NCI-H128 (cell line): Measurements from ENCODE around the gene CEACAM19.
"Not testable (repeated sequence)": the region's sequence is repeated elsewhere in the genome, so short reads cannot be mapped to it uniquely, and the experiment has no call there.

ENCODE experiments used
- DNase-seq: peaks from one replicate; lab custom pipeline; 2025; ENCODE audit not compliant: unreplicated experiment; lab: John Stamatoyannopoulos, UW

CEACAM19 gene

DNA sequence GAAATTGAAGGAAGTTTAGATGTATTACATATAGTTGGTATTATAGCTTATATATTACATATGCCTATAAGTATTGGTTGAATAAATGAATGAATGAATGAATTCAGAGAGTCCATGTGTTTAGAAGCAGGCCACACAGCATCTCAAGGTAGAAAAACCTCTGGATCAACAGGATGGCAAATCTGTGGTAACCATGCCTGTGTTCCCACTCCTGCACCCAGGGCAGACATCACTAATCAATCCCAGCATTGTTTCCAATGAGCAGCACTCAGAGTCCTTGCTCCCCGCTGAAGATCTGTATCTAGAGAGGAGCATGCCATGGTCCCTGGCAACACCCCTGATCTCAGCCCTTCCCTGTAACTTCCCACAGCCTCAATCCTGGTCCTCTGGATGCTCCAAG lies 944 bp downstream of the CEACAM19 start:
- DNase-seq: no peak

DNA sequence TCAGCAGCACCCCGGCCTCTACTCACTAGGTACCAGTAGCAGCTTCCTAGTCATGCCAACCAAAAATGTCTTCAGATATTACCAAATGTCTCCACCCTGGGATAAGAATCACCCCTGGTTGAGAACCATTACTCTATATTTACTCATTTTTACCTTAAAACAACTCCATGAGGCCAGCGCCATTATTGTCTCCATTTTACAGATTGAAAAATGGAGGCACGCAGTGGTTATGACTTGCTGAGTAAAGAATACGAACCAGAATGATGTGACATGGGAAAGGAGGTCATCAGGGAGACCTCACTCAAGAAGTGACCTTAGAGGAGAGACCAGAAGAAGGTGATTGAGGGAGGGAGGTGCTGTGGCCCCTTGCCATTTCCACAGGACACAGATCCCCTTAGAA lies 2.2 kb downstream of the CEACAM19 start:
- DNase-seq: no peak

DNA sequence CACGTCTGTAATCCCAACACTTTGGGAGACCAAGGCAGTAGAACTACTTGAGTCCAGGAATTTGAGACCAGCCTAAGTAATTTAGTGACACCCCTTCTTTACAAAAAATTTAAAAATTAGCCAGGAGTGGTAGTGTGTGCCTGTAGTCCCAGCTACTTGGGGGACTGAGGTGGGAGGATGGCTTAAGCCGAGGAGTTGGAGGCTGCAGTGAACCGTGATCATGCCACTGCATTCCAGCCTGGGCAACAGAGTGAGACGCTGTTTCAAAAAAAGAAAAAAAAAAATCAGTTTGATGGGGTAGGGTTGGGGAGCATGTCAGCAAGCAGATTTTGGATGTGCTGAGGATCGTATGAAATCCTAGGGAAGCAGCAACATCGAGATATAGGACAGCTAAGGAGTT lies 4.2 kb downstream of the CEACAM19 start:
- DNase-seq: no peak

DNA sequence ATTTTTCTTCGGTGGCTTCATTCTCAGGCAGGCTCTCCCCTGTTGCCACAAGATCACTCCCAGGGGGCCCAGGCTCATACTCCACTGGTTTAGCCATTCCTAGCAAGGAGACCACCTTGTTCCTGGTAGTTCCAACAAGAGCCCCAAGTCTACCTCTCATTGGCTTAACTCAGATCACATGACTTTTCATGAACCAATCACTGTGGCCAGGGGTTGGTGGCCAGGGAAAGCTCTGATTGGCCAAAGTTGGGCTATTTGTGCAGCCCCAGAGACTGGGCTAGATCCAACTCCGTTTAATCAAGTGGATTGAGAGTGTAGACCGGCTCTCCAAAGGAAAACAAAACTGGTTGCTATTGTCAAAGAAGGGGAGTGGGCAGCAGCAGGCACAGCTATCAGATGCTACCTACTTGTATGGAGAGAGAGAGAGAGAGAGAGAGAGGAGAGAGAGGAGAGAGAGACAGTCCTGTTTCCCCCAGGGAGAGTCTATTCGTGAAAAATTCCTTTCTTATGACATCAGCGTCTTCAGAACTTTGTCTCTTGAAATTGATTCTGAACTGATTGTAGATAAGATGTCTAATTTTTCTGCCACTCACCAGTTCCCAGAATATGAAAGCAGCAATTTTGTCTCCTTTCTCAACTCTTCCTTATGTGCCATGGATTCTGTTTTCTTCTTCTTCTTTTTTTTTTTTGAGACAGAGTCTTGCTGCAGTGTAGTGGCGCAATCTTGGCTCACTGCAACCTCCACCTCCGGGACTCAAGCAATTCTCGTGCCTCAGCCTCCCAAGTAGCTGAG lies 5.9 kb downstream of the CEACAM19 start:
- no peak for DNase-seq

DNA sequence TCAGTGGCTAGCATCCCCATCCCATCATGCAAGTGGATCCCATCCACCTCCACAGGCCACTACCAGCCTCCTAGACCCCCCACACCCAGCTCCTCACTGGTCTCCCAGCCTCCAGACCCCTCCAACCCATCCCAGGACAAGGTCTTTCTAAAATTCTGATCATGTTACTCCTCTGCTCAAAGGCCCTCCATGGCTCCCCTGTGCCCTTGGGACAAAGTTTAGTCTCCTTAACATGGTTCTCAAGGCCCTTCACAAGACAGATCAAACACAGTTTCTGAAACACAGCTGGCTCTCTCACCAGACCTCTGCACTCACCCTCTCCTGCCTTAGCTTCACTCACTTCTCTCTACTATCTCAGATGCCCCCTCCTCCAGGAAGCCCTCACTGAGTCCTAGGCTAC lies 9.3 kb downstream of the CEACAM19 start:
- DNase-seq: no peak

DNA sequence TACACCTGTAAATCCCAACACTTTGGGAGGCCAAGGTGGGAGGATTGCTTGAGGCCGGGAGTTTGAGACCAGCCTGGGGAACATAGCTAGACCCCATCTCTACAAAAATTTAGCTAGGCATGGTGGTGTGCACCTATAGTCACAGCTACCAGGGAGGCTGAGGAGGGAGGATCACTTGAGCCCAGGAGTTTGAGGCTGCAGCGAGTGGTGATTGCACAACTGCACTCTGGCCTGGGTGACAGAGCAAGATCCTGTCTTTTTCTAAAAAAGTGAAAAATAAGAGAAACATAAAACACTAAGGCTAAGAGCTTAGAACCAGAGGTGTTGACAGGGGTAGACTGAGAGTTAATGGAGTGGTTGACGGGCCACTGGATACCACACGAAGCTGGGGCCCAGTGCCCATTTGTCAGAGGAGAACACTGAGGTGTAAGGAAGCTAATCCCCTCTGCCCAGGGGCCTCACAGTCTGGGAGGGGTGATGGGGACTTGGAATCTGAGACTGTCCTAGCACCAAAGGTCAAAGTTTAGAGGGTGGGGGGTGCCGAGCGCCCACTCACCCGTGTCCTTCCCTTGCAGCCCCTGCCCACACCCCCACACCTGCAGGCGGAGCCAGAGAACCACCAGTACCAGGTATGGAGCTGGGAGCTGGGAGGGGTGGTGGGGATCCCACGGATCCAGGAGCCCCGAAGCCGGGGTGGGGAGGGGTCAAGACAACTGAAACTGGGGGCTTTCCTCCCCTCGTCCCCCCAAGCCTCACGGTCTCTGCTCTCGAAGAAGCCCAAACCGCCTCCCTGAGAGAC lies 10.9 kb downstream of the CEACAM19 start:
- no peak for DNase-seq

DNA sequence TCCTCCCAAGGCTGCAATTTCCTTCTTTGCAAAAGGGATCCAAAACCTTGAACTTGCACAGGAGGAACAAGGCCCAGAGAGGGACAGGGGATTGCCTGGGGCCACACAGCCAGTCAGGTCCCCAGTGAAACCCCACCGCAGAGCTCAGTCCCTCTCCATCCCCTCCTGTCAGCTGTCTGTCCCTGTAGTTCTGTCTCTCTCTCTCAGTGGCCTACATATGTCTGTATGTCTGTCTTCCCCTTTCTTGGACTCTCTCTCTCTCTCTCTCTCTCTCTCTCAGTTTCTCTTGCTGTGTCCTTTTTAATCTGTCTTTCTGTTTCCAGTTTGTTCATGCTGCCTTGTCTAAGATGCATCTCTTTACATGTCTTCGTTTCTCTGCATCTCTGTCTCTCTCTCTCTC lies 11.5 kb downstream of the CEACAM19 start:
- DNase-seq: no peak

DNA sequence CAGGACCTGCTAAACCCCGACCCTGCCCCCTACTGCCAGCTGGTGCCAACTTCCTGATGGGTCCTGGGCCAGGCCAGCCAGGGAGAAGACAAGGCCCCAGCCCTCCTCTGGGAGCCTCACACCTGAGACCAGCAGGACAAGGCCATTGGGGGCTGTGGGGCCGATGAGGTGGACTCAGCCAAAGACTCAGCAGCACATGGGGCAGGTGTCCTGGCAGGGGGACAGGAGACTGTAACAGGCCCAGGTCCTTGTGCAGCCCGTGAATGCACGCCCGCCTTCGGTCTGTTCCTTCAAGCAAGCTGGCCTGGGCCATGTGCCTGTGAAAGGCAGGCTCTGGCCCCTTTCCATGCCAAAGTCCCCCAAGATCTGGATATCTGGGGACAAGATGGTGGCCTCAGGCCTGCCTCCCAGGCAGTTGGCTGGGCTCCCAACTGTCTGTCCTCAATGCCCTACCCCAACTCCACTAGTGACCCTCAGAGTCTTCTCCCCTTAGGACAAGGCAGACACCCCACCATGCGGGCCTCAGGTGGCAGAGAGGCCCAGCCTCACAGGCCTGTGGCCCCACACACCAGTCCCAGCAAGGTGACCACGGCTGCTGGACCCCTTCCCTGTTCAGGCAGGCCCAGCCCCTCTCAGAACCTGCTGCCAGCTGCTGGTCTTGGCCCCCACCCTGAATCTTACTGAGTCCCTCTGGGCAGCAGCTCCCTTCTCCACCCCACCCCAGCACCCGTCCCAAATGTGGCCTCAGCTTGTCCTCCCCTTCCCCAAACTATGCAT lies 12.3 kb downstream of the CEACAM19 start:
- DNase-seq: no peak

DNA sequence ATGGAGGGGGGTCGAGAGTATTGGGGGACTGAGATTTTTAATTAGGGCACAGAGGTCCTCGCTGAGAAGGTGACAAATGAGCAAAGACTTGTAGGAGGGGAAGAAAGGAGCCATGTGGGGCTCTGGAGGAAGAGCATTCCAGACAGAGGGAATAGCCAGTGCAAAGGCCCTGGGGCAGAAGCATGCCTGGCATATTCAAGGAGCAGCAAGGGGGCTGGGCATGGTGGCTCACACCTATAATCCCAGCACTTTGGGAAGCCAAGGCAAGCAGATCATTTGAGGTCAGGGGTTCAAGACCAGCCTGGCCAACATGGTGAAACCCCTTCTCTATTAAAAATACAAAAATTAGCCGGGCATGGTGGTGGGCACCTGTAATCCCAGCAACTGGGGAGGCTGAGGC lies 13.1 kb downstream of the CEACAM19 start:
- DNase-seq: not testable (repeated sequence)

DNA sequence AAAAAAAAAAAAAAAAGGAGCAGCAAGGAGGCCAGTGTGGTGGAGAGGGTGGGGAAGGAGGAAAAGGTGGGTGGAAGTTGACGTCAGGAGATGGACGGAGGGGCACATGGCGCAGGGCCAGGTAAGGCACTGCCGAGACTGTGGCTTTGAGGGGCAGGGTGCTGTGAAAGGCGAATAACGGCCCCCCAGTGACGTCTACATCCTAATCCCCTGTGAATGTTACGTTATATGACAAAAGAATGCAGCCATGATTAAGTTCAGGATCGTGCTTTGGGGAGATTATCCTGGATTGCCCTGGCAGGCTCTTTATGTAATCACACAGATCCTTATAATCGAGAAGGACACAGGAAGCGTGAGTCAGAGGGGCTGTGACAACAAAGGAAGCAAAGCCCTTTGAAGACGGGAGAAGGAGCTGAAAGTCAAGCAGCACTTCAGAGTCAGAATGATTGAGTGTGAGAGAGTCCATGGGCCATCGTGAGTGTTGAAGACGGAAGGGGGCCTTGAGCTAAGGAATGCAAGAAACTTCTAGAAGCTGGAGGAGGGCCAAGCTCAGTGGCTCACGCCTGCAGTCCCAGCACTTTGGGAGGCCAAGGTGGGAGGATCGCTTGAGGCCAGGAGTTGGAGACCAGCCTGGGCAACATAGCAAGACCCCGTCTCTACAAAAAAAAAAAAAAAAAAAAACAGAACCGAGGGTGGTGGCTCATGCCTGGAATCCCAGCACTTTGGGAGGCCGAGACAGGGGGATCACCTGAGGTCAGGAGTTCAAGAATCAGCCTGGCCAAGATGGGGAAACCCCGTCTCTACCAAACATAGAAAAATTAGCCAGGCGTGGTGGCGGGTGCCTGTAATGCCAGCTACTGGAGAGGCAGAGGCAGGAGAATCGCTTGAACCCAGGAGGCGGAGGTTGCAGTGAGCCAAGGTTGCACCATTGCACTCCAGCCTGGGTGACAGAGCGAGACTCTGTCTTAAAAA lies 13.9 kb downstream of the CEACAM19 start:
- no peak for DNase-seq

DNA sequence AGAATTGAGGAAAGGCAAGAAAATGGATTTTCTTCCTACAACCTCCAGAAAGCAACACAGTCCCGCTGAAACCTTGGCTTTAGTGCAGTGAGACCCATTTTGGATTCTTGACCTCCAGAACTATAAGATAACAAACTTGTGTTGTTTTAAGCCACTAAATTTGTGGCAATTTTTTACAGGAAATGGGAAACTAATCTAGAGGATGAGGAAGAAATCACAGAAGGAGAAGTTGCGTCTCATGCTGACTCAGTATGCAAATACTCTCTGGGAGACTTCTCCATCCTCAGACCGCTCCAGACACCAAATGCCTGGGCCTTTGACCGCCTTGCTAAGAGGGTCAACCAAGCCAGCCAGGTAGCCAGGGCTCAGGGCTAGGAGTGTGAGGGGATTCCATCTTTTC lies 14.6 kb downstream of the CEACAM19 start:
- no peak for DNase-seq

DNA sequence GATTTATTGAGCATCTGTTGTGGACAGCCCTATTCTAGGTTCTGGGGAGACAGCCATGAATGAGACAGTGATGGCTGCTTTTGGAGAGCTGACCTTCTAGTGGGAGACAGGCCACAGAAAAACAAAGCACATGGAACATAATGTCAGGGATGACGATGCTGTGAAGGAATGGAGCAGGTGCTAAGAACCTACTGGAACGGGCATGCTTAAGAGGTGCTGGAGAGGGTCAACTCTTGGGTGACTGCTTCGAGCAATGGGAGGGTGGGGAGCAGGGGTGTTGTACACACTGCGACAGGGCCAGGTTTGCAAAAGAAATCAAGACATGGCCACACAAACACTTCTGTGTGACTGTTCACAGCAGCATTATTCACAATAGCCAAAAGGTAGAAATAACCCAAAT lies 15.6 kb downstream of the CEACAM19 start:
- DNase-seq: no peak

DNA sequence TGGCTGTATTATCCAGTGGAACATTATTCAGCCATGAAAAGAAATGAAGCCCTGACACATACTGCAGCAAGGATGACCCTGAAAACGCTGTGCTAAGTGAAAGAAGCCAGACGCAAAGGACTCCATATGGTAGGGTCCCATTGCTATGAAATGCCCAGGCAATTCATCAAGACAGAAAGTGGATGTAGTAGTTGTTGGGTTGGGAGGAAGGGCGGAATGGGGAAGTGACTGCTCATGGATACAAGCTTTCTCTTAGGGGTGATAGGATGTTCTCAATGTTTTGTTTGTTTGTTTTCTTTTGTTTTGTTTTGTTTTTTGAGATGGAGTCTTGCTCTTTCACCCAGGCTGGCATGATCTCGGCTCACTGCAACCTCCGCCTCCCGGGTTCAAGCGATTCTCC lies 16.6 kb downstream of the CEACAM19 start:
- DNase-seq: no peak

DNA sequence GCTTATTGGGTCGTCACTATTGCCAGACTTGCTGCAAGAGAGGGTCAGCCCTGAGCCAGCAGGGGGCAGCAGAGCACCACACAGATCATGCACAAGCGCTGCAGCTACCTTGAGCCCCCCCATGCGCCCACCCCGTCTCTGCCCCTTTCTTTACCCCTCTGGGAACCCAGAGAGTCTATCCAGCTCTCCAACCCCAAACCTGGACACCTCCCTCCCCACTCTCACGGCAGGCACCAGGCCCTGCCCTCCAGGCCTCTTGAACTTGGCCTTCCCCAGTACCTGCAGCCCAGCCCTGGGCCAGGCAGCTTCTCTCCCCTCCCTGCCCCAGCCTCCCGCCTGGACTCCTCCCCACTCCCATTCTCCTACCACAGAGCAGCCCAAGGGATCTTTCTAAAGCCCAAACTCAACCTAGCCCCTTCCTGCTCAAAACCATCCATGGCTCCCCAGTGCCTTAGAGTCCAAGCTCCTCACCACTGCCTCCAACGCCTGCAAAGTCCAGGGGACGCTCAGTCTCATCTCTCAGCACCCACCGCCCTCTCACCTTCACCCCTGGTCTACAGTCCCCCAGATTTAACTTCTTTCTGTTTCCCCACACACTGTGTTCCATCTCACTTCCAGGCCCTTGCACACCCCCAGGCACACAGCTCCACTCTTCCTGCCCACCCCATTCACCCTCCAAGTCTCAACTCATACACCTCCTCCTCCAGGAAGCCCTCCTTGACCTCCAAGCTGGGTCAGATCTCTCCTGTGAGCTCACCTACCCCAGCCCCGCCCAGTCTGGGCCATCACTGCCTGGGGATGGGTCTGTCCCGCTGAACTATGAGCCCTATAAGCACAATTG lies 18.2 kb downstream of the CEACAM19 start:
- DNase-seq: peak; percentile 35

DNA sequence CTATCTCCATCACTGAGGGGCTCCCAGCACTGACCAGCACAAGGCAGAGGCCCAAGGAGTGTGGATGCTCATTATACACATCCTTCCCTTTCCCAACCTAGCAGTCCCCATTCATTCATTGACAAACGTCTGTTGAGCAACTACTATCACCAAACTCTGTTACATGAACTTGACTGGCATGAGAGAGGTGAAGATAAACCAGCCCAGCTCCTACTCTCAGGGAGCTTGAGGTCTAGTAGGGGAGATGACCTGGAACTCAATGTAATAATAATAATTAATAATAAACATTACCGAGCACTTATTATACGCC lies 18.8 kb downstream of the CEACAM19 start:
- no peak for DNase-seq

DNA sequence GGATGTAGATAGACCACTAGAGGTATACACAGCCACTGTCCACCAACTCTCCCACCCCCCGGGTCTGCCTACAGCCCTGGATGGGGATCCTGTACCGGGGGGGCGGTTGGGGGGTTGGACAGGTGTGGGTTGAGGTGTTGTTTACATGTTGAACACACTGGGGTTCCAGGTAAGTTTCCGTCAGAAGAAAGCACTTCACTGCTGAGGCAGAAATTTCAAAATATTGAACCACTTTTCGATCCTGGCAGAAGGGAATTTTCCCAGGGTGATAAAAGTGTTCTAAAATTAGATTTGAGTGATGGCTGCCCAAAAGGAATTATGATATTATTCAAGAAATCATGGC lies 21.1 kb downstream of the CEACAM19 start:
- DNase-seq: no peak

DNA sequence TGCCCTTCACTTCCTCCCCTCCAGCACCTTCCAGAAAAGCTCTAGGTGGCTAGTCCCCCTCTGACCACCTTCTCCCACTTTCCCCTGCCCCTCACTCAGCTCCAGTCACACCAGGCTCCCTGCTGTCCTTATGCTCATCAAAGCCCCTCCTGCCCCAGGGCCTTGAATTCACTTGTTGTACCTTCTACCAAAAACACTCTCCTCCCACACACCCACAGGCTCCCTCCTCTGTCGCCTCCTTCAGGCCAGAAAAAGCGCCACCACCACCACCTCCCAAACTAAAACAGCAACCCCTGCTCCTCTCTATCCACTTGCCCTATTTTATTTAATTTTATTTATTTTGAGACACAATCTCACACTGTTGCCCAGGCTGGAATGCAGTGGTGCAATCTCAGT lies 22.9 kb downstream of the CEACAM19 start:
- no peak for DNase-seq

DNA sequence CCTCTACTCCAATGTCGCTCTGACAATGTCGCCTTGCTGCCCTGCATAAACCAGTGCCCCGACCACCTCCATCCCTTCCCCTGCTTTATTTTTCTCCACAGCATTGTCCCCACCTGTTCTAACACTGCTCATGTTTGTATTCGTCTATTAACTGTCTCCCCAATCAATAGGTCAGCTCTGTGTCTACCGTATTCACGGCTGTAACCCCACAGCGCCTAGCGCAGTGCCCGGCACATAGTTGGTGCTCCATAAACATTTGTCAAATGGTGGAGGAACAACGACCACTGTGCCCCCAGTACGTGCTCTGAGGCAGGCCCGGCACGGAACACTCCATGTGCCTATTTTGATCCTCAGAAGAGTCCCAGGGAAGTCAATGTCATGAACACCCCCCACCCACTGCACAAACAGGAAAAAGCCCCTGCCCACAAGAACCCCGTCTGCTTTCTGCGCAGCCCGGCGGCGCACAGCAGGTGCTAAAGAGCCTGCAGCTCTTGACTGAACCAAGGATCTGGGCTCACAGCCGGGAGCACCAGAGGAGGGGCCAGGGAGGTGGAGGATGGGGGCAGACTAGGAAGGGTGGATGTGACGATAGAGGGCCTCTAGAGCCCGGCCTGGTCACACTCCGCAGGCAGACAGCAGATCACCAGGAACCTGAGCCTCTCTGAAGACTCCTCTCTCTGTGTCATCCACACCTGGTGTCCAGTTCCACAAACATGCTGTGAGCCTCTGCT lies 25.8 kb downstream of the CEACAM19 start:
- DNase-seq: no peak

DNA sequence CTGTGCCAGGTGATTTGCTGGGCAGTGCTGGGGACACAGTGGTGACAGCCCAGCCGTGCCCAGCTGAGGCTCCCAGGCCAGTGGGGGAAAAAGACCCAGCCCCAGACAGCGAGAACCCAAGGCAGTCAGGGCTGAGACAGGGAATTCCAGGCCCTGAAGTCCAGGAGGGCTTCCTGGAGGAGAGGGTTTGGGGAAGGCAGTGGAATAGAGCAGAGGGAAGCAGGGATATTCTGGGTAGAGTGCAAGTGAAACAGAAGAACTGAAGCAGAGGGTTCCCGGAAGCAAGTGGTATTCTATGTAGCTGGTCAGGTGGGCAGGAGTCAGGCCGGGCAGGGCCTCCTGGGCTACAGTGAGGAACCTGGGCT lies 26.4 kb downstream of the CEACAM19 start:
- no peak for DNase-seq
